Fibroblast of lung (primary cell): ENCODE measurements around the gene CRYBB2.

Source experiments
- EZH2 ChIP-seq: IDR thresholded peaks from 2 replicates; pipeline ENCODE4 v1.5.1; 2012; ENCODE audit warnings: low read length, control low read depth, mild to moderate bottlenecking; ENCODE audit errors: missing control alignments
- TF ChIP-seq, protein P1 (sequence below), 2 donors: IDR thresholded peaks in 1 of 2; conservative IDR thresholded peaks in 1 of 2; 1 replicate in 1 of 2; 2 replicates in 1 of 2; pipeline ENCODE4 v1.5.1; 2011 to 2012; ENCODE audit warnings: low read length in 2 of 2, control low read depth in 1 of 2, inconsistent platforms in 1 of 2, low read depth in 1 of 2, mild to moderate bottlenecking in 1 of 2

DNA sequence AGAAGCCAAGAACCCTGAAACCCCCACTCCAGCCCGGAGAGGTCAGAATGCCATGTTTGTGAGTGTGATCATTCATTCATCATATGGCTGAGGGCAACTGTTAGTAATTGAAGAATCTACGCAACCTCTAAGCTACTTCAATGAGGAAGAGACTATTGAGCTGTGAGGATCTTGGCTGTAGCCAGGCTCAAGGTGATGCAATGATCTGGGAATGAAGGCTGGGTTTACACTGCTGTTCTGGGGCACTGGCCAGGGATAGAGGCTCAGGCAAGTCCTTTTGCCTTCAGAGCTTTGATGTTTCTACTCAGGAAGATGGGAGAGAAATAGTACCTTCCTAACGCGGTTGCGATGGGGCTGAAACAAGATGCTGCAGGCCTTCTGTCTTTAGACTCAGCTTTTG is 12.9 kb downstream of the CRYBB2 start:
- TF ChIP-seq EZH2 = no peak
- TF ChIP-seq, protein P1, sequence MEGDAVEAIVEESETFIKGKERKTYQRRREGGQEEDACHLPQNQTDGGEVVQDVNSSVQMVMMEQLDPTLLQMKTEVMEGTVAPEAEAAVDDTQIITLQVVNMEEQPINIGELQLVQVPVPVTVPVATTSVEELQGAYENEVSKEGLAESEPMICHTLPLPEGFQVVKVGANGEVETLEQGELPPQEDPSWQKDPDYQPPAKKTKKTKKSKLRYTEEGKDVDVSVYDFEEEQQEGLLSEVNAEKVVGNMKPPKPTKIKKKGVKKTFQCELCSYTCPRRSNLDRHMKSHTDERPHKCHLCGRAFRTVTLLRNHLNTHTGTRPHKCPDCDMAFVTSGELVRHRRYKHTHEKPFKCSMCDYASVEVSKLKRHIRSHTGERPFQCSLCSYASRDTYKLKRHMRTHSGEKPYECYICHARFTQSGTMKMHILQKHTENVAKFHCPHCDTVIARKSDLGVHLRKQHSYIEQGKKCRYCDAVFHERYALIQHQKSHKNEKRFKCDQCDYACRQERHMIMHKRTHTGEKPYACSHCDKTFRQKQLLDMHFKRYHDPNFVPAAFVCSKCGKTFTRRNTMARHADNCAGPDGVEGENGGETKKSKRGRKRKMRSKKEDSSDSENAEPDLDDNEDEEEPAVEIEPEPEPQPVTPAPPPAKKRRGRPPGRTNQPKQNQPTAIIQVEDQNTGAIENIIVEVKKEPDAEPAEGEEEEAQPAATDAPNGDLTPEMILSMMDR (conservative IDR thresholded peaks at IDR 0.05 in 1 of 2, IDR thresholded peaks at IDR 0.05 in 1 of 2; ENCODE audit: low read depth in 1 of 2, low read length in 2 of 2) = no peak
